Calu3 (cell line): ENCODE data around the gene ZNF124. TPM values are rescaled to one million over a fixed set of nuclear protein-coding genes. Genes with fewer than 3 reads are reported as not detected.

ENCODE experiments used
- BruUV-seq: library from RNA; stranded (reverse); fragments of 400-500 nt; replicated peaks from 2 replicates; lab custom pipeline; 2021; lab: Mats Ljungman, UMichigan
- CTCF ChIA-PET: fragments of 300-600 bp; sonication (Branson Sonifier 250); formaldehyde crosslinking; loops from one replicate; lab custom pipeline; 2022; ENCODE audit warnings: antibody characterized with exemption; lab: Charles Lee
- DNase-seq: peaks from one replicate; pipeline ENCODE4 v3.0.0; 2022
- H3K27ac Mint-ChIP-seq: one replicate; pipeline ENCODE4 v1.8.0; 2022; ENCODE audit warnings: mixed read lengths; ENCODE audit not compliant: unreplicated experiment
- H3K27me3 Mint-ChIP-seq: one replicate; pipeline ENCODE4 v1.8.0; 2022; ENCODE audit warnings: mixed read lengths; ENCODE audit not compliant: unreplicated experiment
- H3K36me3 Mint-ChIP-seq: one replicate; pipeline ENCODE4 v1.8.0; 2022; ENCODE audit warnings: mild to moderate bottlenecking, moderate library complexity, mixed read lengths; ENCODE audit not compliant: insufficient read depth, unreplicated experiment
- H3K4me1 Mint-ChIP-seq: one replicate; pipeline ENCODE4 v1.8.0; 2022; ENCODE audit warnings: mild to moderate bottlenecking, low read depth, mixed read lengths; ENCODE audit not compliant: unreplicated experiment
- H3K4me3 Mint-ChIP-seq: one replicate; pipeline ENCODE4 v1.8.0; 2022; ENCODE audit warnings: mild to moderate bottlenecking, low read depth, moderate library complexity, mixed read lengths; ENCODE audit not compliant: unreplicated experiment
- H3K9me3 Mint-ChIP-seq: one replicate; pipeline ENCODE4 v1.8.0; 2022; ENCODE audit warnings: low read depth, mixed read lengths; ENCODE audit not compliant: unreplicated experiment
- intact Hi-C: fragments of 100-400 bp; cut with micrococcal nuclease; formaldehyde crosslinking; loops from one replicate; pipeline ENCODE4 v1.10.0; 2022; ENCODE audit not compliant: unreplicated experiment
- total RNA-seq: library from RNA; stranded (reverse); gene quantifications from 2 replicates; pipeline ENCODE4 v1.2.3, GENCODE V29; 2022
- TF ChIP-seq, protein P1 (sequence below): fragments of 200-600 bp; IDR thresholded peaks from one replicate; pipeline ENCODE4 v1.8.0; 2022; ENCODE audit warnings: antibody characterized with exemption; ENCODE audit not compliant: unreplicated experiment

Gene ZNF124
- total RNA-seq, 1 experiment from 2014 or later = 45.6 TPM

DNA sequence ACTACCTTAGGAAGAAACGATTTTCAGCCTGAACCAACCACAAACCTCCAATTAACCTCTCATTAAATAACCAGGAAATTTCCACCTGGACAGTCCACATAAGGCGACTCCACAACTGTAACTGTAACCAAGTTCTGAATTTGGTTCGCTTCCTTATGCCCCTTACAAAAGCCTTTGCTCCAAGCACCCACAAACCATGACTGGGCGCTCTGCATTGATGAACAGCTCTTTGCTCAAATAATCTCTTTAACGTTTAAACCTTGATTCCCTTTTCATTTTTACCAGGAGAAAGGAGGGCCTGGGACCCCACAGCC is 38.2 kb upstream of the ZNF124 start:
- no TSS peak for BruUV-seq
- intact Hi-C loops = loop anchor here (5.0 kb wide), 1 partner anchor 122 kb away; the partner anchor contains the start of gene ZNF496
- CTCF ChIA-PET = interaction anchor here (0.5 to 0.6 kb wide), 2 partner anchors 17 to 347 kb away, joined by 3 to 4 read pairs; no protein-coding TSS in a partner anchor
- H3K36me3 Mint-ChIP-seq = peaks cover 32% of the 10 kb centered on the region
- TF ChIP-seq, protein P1, sequence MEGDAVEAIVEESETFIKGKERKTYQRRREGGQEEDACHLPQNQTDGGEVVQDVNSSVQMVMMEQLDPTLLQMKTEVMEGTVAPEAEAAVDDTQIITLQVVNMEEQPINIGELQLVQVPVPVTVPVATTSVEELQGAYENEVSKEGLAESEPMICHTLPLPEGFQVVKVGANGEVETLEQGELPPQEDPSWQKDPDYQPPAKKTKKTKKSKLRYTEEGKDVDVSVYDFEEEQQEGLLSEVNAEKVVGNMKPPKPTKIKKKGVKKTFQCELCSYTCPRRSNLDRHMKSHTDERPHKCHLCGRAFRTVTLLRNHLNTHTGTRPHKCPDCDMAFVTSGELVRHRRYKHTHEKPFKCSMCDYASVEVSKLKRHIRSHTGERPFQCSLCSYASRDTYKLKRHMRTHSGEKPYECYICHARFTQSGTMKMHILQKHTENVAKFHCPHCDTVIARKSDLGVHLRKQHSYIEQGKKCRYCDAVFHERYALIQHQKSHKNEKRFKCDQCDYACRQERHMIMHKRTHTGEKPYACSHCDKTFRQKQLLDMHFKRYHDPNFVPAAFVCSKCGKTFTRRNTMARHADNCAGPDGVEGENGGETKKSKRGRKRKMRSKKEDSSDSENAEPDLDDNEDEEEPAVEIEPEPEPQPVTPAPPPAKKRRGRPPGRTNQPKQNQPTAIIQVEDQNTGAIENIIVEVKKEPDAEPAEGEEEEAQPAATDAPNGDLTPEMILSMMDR = no peak
- no peak for DNase-seq
- peak overlapping the region; percentile 85 for H3K27ac Mint-ChIP-seq
- no peaks in the 10 kb centered on the region for H3K27me3 Mint-ChIP-seq
- H3K9me3 Mint-ChIP-seq = peaks cover 16% of the 10 kb centered on the region
- H3K4me3 Mint-ChIP-seq = peak overlapping the region; percentile 83
- H3K4me1 Mint-ChIP-seq = peaks cover 12% of the 10 kb centered on the region

DNA sequence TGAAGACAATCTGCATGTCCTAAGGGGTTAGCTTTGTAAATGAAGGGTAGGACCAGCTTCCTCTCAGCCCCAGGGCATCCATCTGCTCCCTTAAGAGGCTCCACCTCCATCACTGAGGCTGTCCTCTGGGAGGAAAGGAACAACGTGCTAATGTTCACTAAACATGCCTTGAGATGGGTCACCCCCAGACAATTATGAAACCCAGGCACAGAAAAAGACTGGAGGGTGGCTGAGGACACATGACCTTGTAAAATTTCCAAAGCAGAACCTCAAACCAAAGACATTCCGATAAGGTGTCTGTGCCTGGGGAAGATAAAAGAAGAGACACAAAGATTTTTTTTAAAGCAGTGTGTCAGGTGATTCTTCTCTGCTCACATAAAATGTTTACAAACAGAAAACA is 37.6 kb upstream of the ZNF124 start:
- peaks cover 12% of the 10 kb centered on the region for H3K4me1 Mint-ChIP-seq
- H3K36me3 Mint-ChIP-seq = peaks cover 32% of the 10 kb centered on the region
- TF ChIP-seq, protein P1 = no peak
- BruUV-seq = TSS peak; percentile 52
- H3K4me3 Mint-ChIP-seq = peak overlapping the region; percentile 83
- H3K27ac Mint-ChIP-seq = peak overlapping the region; percentile 85
- CTCF ChIA-PET = interaction anchor here (0.5 to 0.6 kb wide), 2 partner anchors 16 to 346 kb away, joined by 3 to 4 read pairs; no protein-coding TSS in a partner anchor
- H3K9me3 Mint-ChIP-seq = peaks cover 14% of the 10 kb centered on the region
- intact Hi-C loops = no loop called here
- DNase-seq = no peak
- no peaks in the 10 kb centered on the region for H3K27me3 Mint-ChIP-seq

DNA sequence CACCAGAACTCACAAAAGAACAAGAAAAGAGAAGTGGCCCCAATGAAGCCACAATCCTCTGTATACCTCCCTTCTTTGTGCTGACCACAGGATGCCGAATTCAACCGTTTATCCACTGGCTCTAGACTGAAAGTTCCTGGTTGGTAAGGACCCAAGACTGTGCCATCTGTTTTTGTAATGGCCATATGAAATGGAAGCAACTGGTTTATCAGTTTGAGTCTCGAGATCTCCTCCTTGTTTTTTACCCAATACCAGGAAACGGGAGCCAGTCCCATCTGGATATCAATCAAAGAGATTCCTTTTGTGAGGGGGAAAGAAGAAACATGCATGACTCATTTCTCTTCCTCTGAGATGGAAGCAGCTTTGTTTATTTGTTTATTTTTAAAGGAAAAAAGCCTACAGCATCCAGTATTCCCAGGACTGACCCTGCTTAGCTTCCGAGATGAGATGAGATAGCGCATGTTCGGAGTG is 32.4 kb upstream of the ZNF124 start:
- CTCF ChIA-PET = no interaction called here
- H3K9me3 Mint-ChIP-seq = peaks cover 17% of the 10 kb centered on the region
- peaks cover 25% of the 10 kb centered on the region for H3K36me3 Mint-ChIP-seq
- H3K4me1 Mint-ChIP-seq = peaks cover 6% of the 10 kb centered on the region
- BruUV-seq = no TSS peak
- intact Hi-C loops = no loop called here
- no peak for DNase-seq
- no peak overlapping the region for H3K27ac Mint-ChIP-seq
- TF ChIP-seq, protein P1 = no peak
- H3K27me3 Mint-ChIP-seq = no peaks in the 10 kb centered on the region
- no peak overlapping the region for H3K4me3 Mint-ChIP-seq

DNA sequence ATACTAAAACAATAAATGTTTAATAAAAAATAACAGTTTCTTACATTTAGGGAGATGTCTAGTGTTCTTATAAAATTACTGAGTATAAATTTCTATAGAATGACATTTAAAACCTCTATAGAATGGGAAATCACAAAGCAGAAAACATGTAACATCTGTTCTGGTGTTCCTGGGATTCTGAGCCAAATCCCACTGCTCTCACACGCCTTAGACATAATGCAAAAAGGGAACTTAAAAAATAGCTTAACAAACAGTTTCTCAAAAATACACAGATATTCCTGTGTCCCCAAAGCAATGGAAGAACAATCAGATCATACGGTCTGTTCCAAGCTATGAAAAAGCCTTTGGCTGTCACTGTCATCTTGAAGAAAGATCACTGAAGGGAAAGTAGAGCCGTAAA is 27.0 kb upstream of the ZNF124 start:
- TF ChIP-seq, protein P1 = no peak
- Mint-ChIP-seq H3K9me3 (peaks cover 12% of the 10 kb centered on the region), H3K4me1 (no peaks in the 10 kb centered on the region), H3K36me3 (peaks cover 27% of the 10 kb centered on the region), H3K27me3 (no peaks in the 10 kb centered on the region), H3K27ac (no peak overlapping the region), H3K4me3 (no peak overlapping the region)
- no peak for DNase-seq
- intact Hi-C loops = no loop called here
- CTCF ChIA-PET = no interaction called here
- no TSS peak for BruUV-seq
